HEK293 (cell line): ENCODE results near the gene PLEKHG4.

Experiments used
- CTCF ChIP-seq: fragments of 450-650 bp; formaldehyde crosslinking; IDR thresholded peaks from 2 replicates; pipeline ENCODE4 v1.5.1; 2016; ENCODE audit warnings: missing biosample characterization, missing genetic modification characterization
- GLI4 ChIP-seq: fragments of 450-650 bp; formaldehyde crosslinking; IDR thresholded peaks from 2 replicates; pipeline ENCODE4 v1.5.1; 2016; ENCODE audit warnings: missing biosample characterization, missing genetic modification characterization
- KLF1 ChIP-seq: fragments of 450-650 bp; formaldehyde crosslinking; IDR thresholded peaks from 2 replicates; pipeline ENCODE4 v1.5.1; 2016; ENCODE audit warnings: missing biosample characterization, missing genetic modification characterization
- MYNN ChIP-seq: fragments of 450-650 bp; formaldehyde crosslinking; IDR thresholded peaks from 2 replicates; pipeline ENCODE4 v1.5.1; 2016; ENCODE audit warnings: missing biosample characterization, missing genetic modification characterization, borderline replicate concordance
- OVOL3 ChIP-seq: fragments of 450-650 bp; formaldehyde crosslinking; IDR thresholded peaks from 2 replicates; pipeline ENCODE4 v1.5.1; 2016; ENCODE audit warnings: missing biosample characterization, missing genetic modification characterization
- PRDM1 ChIP-seq: fragments of 450-650 bp; formaldehyde crosslinking; IDR thresholded peaks from 2 replicates; pipeline ENCODE4; 2016; ENCODE audit warnings: missing biosample characterization, missing genetic modification characterization
- ZIC2 ChIP-seq: fragments of 450-650 bp; formaldehyde crosslinking; IDR thresholded peaks from 2 replicates; pipeline ENCODE4 v1.5.1; 2016; ENCODE audit warnings: missing biosample characterization, missing genetic modification characterization
- ZNF24 ChIP-seq: fragments of 450-650 bp; formaldehyde crosslinking; IDR thresholded peaks from 2 replicates; pipeline ENCODE4 v1.5.1; 2016; ENCODE audit warnings: missing biosample characterization, missing genetic modification characterization
- ZNF510 ChIP-seq: fragments of 450-650 bp; formaldehyde crosslinking; IDR thresholded peaks from 2 replicates; pipeline ENCODE4 v1.5.1; 2018; ENCODE audit warnings: mild to moderate bottlenecking, missing genetic modification characterization, missing biosample characterization; ENCODE audit not compliant: insufficient replicate concordance
- ZNF555 ChIP-seq: fragments of 450-650 bp; formaldehyde crosslinking; conservative IDR thresholded peaks from 2 replicates; pipeline ENCODE4 v1.5.1; 2017; ENCODE audit warnings: missing biosample characterization, mild to moderate bottlenecking, missing genetic modification characterization, inconsistent platforms
- ZNF660 ChIP-seq: fragments of 450-650 bp; IDR thresholded peaks from 2 replicates; pipeline ENCODE4 v1.5.1; 2018; ENCODE audit warnings: missing biosample characterization, mild to moderate bottlenecking, missing genetic modification characterization

- TF ChIP-seq GLI4 (no peak), ZNF510 (tag by site-specific recombination) (no peak), MYNN (tag by site-specific recombination) (no peak), CTCF (tag by site-specific recombination) (no peak), ZNF660 (no peak), ZNF555 (tag by site-specific recombination) (no peak), PRDM1 (tag by site-specific recombination) (no peak), ZNF24 (no peak), OVOL3 (tag by site-specific recombination) (no peak), KLF1 (tag by site-specific recombination) (no peak), ZIC2 (tag by site-specific recombination) (no peak)
These were observed 33.4 kb downstream of the PLEKHG4 start for GRCh38 chr16:67312719-67313118.
